Measurements from ENCODE around the gene NHEJ1. TPM values are rescaled to one million over a fixed set of nuclear protein-coding genes. Genes with fewer than 3 reads are reported as not detected.

NHEJ1 gene
- total RNA-seq, 1 experiment from 2014 or later = 16.4 TPM

DNA sequence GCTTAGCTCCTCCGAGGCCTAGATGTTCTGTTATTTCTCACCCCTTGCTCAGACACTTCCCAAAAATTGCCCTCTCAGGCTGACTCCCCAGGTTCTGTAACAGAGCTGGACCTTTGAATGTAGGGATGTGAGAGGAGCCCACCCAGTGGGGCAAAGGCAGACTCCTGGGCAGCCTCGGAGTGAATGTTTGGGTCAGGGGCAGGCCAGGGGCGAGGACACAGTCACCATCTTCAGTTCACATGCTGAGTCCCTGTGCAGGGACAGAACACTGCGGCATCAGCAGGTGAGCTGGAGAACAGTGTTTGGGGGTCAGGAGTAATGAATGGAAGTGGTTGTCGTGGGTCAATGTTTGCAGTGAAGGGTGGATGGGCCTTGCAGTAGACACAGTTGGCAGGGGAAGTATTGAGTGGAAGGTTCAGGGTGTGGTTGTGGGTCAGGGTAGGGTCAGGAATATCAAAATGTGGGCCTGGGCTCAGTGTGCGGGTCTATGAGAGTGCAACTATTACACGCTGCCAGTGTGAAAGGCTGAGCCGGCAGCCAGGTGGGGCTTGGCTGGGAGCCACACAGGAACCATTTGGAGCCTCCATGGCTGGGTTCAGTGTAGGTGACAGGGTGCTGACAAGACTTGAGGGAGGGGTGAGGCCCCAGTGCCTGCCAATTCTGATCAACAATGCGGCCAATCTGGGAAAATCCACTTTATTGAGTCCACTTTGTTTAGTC lies 104.3 kb downstream of the NHEJ1 start:
- Histone ChIP-seq H3K27me3 (ENCODE audit: insufficient read depth, low read length) (peaks cover 4% of the 10 kb centered on the region; the same call in 1 of the 2 replicates), H4K20me1 (ENCODE audit: insufficient read depth) (no peaks in the 10 kb centered on the region), H3K4me3 (replicated peaks in 1 of 2; ENCODE audit: low read depth in 1 of 2, low read length in 2 of 2) (no peak overlapping the region), H3K9ac (ENCODE audit: low read length) (no peak overlapping the region), H3K27ac (ENCODE audit: low read depth, low read length) (no peak overlapping the region), H3K4me1 (ENCODE audit: control insufficient read depth in 1 of 2, insufficient read depth in 2 of 2, low read length in 2 of 2) (no peaks in the 10 kb centered on the region), H3K4me2 (ENCODE audit: low read length) (no peak overlapping the region), H3K9me3 (ENCODE audit: control insufficient read depth in 1 of 2, insufficient read depth in 1 of 2, low read depth in 1 of 2, low read length in 2 of 2) (no peaks in the 10 kb centered on the region), H3K9me2 (ENCODE audit: insufficient read depth) (no peaks in the 10 kb centered on the region), H3K36me3 (ENCODE audit: control insufficient read depth in 1 of 2, insufficient read depth in 2 of 2, low read length in 2 of 2) (no peaks in the 10 kb centered on the region), H3K79me2 (ENCODE audit: insufficient read depth, low read length) (no peaks in the 10 kb centered on the region), H2AFZ (ENCODE audit: low read depth, low read length, poor library complexity, severe bottlenecking) (no peak overlapping the region)
- no TSS peak for BruUV-seq (replicated peaks)
- ChIA-PET RAD21 (ENCODE audit: low non-redundant PET in 1 of 2, low total read pairs in 2 of 2, uncharacterized antibody in 2 of 2, unreplicated experiment in 2 of 2) (interaction anchor here in 1 of 2 experiments (0.7 kb wide), 1 partner anchor 45 kb away, joined by 4 read pairs; no protein-coding TSS in a partner anchor), CTCF (interaction anchor here (0.6 to 1.3 kb wide), 4 partner anchors 26 to 63 kb away, joined by 3 to 6 read pairs (median 4); no protein-coding TSS in a partner anchor), POLR2A (no interaction called here)
- no peak for ATAC-seq
- TF ChIP-seq, protein P1, sequence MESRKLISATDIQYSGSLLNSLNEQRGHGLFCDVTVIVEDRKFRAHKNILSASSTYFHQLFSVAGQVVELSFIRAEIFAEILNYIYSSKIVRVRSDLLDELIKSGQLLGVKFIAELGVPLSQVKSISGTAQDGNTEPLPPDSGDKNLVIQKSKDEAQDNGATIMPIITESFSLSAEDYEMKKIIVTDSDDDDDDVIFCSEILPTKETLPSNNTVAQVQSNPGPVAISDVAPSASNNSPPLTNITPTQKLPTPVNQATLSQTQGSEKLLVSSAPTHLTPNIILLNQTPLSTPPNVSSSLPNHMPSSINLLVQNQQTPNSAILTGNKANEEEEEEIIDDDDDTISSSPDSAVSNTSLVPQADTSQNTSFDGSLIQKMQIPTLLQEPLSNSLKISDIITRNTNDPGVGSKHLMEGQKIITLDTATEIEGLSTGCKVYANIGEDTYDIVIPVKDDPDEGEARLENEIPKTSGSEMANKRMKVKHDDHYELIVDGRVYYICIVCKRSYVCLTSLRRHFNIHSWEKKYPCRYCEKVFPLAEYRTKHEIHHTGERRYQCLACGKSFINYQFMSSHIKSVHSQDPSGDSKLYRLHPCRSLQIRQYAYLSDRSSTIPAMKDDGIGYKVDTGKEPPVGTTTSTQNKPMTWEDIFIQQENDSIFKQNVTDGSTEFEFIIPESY (IDR thresholded peaks at IDR 0.05; ENCODE audit: extremely low read depth, insufficient replicate concordance, low read length) = no peak
- TF ChIP-seq ZFX (IDR thresholded peaks at IDR 0.05) = no peak
- TF ChIP-seq EZH2phosphoT487 (IDR thresholded peaks at IDR 0.05; ENCODE audit: borderline replicate concordance) = no peak
- TF ChIP-seq ZNF274 (IDR thresholded peaks at IDR 0.05; ENCODE audit: low read depth, low read length) = no peak
- TF ChIP-seq RAD21 (IDR thresholded peaks at IDR 0.05; ENCODE audit: low read depth) = no peak
- TF ChIP-seq SIN3A (IDR thresholded peaks at IDR 0.05; ENCODE audit: low read depth) = no peak
- TF ChIP-seq, protein P2, sequence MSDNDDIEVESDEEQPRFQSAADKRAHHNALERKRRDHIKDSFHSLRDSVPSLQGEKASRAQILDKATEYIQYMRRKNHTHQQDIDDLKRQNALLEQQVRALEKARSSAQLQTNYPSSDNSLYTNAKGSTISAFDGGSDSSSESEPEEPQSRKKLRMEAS (IDR thresholded peaks at IDR 0.05) = no peak
- no peak for TF ChIP-seq YY1 (IDR thresholded peaks at IDR 0.05; ENCODE audit: extremely low read depth, insufficient replicate concordance, low read depth, low read length)
- TF ChIP-seq, protein P3, sequence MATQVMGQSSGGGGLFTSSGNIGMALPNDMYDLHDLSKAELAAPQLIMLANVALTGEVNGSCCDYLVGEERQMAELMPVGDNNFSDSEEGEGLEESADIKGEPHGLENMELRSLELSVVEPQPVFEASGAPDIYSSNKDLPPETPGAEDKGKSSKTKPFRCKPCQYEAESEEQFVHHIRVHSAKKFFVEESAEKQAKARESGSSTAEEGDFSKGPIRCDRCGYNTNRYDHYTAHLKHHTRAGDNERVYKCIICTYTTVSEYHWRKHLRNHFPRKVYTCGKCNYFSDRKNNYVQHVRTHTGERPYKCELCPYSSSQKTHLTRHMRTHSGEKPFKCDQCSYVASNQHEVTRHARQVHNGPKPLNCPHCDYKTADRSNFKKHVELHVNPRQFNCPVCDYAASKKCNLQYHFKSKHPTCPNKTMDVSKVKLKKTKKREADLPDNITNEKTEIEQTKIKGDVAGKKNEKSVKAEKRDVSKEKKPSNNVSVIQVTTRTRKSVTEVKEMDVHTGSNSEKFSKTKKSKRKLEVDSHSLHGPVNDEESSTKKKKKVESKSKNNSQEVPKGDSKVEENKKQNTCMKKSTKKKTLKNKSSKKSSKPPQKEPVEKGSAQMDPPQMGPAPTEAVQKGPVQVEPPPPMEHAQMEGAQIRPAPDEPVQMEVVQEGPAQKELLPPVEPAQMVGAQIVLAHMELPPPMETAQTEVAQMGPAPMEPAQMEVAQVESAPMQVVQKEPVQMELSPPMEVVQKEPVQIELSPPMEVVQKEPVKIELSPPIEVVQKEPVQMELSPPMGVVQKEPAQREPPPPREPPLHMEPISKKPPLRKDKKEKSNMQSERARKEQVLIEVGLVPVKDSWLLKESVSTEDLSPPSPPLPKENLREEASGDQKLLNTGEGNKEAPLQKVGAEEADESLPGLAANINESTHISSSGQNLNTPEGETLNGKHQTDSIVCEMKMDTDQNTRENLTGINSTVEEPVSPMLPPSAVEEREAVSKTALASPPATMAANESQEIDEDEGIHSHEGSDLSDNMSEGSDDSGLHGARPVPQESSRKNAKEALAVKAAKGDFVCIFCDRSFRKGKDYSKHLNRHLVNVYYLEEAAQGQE (IDR thresholded peaks at IDR 0.05; ENCODE audit: low read depth) = no peak
- TF ChIP-seq CBX3 (IDR thresholded peaks at IDR 0.05; ENCODE audit: low read depth) = no peak
- no peak for TF ChIP-seq SRF (IDR thresholded peaks at IDR 0.05; ENCODE audit: low read depth)
- TF ChIP-seq, protein P4, sequence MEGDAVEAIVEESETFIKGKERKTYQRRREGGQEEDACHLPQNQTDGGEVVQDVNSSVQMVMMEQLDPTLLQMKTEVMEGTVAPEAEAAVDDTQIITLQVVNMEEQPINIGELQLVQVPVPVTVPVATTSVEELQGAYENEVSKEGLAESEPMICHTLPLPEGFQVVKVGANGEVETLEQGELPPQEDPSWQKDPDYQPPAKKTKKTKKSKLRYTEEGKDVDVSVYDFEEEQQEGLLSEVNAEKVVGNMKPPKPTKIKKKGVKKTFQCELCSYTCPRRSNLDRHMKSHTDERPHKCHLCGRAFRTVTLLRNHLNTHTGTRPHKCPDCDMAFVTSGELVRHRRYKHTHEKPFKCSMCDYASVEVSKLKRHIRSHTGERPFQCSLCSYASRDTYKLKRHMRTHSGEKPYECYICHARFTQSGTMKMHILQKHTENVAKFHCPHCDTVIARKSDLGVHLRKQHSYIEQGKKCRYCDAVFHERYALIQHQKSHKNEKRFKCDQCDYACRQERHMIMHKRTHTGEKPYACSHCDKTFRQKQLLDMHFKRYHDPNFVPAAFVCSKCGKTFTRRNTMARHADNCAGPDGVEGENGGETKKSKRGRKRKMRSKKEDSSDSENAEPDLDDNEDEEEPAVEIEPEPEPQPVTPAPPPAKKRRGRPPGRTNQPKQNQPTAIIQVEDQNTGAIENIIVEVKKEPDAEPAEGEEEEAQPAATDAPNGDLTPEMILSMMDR (IDR thresholded peaks at IDR 0.05 in 2 of 3, conservative IDR thresholded peaks at IDR 0.05 in 1 of 3; ENCODE audit: borderline replicate concordance in 1 of 3, insufficient read depth in 1 of 3, low read depth in 2 of 3, low read length in 2 of 3) = no peak
- no peak for TF ChIP-seq ELF1 (IDR thresholded peaks at IDR 0.05; ENCODE audit: borderline replicate concordance, low read depth)
- no peak for TF ChIP-seq TCF7L2 (IDR thresholded peaks at IDR 0.05; ENCODE audit: borderline replicate concordance, extremely low read depth, insufficient read depth, insufficient read length)
- no peak for TF ChIP-seq JUND (IDR thresholded peaks at IDR 0.05)
- no peak for TF ChIP-seq FOSL1 (IDR thresholded peaks at IDR 0.05; ENCODE audit: low read depth)
- TF ChIP-seq POLR2A (IDR thresholded peaks at IDR 0.05; ENCODE audit: borderline replicate concordance, extremely low read depth, insufficient read depth, insufficient read length) = no peak
- TF ChIP-seq SP1 (IDR thresholded peaks at IDR 0.05; ENCODE audit: low read depth) = no peak
- TF ChIP-seq POLR2AphosphoS5 (IDR thresholded peaks at IDR 0.05; ENCODE audit: low read depth, low read length) = no peak
- intact Hi-C loops (cut with micrococcal nuclease) = loop anchor here (5.0 kb wide), 1 partner anchor 241 kb away; no protein-coding TSS in a partner anchor
- DNase-seq (ENCODE audit: low read depth, low spot score) = no peak

Data from HCT116 (cell line).